Measurements from ENCODE around the gene CAPN14.
"Not testable (repeated sequence)": the region's sequence is repeated elsewhere in the genome, so short reads cannot be mapped to it uniquely, and the experiment has no call there.

Gene CAPN14

DNA sequence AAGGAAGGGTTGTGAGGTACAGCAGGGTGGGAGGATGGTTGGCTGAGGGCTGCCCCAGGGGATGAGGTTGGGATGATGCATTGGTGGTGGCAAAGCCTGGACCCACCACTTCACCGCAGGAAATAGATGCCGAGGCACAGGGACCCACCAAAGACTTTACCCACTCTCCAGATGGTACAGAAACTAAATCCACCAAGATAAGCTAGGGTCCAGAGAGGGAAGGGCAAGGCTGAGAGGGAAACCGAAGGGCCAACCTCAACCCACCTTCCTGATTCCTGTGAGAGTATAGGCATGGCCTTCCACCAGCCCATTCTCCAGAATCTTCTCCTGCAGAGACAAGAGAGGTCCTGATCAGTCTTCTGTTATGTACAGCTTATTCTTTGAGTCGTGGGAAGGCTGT lies 18.1 kb downstream of the CAPN14 start:
- DNase-seq (ENCODE audit: insufficient read length, low spot score) (no peak), FAIRE-seq (no peak)

DNA sequence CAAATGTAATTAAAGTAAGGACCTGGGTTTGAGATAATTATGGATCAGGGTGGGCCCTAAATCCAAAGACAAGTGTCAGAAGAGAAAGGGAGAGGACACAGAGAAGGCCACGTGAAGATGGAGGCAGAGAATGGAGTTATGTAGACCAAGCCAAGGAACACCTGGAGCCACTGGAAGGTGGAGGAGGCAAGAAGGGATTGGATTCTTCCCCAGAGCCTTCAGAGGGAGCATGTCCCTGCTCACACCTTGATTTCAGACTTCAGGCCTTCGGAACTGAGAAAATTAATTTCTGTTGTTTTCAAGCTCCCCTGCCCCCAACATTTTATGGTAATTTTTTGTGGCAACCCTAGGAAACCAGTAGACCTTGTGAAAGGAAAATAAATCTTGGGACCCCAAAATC lies 19.6 kb downstream of the CAPN14 start:
- FAIRE-seq (no peak), DNase-seq (ENCODE audit: insufficient read length, low spot score) (no peak)

DNA sequence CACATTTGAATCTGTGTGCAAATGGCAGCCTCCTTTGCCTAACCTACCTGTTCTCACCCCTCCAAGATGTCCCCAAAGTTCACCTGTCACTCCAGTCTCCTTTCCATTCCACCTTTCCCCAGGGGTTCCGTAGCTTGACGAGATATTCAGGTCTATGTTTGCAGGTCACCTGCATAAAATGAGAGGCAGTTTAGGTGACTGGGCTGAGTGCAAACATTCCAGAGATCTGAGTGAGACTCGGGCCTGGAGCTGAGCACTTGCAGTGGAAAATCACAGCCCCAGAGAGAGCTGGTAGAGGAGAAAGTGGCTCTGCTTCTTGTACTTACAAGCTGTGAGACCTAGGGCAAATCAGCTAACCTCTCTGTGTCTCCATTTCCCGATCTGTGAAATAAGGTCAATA lies 20.1 kb downstream of the CAPN14 start:
- no peak for FAIRE-seq

DNA sequence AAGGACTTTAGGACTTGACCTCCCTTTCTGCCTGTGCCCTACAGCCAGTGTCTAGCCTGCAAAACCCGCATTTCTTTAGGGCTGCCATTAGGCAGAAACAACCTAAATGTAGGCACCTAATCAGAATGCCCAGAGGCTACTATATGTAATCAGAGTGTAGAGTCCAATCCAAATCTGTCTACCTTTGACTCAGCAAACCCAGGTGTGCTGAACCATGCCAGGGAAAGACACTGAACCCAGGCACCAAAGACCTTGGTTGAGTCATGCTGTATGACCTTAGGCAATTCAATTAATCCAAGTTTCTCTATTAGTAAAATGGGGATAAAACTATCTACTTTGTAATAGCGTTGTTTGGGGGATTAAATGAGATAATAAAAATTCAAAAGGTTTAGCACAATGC lies 20.7 kb downstream of the CAPN14 start:
- FAIRE-seq (no peak), DNase-seq (ENCODE audit: insufficient read length, low spot score) (no peak)

More for the DNA sequence above, 20.1 kb downstream of the CAPN14 start:
- DNase-seq (ENCODE audit: insufficient read length, low spot score), result no peak

DNA sequence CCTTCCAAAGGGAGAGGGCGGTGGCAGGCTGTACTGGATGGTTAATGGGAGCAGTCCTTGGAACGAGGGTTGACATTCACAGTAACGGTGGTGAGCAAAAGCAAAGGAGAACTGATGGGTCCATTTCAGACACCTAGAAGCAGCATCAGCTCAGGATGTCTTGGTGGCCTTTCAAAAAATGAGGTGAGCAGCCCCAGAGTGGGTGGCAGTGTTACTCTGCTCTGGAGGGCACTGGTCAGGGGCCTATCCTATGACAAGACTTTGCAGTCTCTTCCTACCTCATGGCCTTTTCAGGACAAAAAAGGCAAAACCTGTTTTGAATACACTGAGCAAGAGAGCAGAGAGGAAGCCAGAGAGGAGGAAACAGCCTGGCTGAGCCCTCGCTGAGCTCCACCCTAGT lies 23.5 kb downstream of the CAPN14 start:
- DNase-seq (ENCODE audit: insufficient read length, low spot score) (no peak), FAIRE-seq (no peak)

DNA sequence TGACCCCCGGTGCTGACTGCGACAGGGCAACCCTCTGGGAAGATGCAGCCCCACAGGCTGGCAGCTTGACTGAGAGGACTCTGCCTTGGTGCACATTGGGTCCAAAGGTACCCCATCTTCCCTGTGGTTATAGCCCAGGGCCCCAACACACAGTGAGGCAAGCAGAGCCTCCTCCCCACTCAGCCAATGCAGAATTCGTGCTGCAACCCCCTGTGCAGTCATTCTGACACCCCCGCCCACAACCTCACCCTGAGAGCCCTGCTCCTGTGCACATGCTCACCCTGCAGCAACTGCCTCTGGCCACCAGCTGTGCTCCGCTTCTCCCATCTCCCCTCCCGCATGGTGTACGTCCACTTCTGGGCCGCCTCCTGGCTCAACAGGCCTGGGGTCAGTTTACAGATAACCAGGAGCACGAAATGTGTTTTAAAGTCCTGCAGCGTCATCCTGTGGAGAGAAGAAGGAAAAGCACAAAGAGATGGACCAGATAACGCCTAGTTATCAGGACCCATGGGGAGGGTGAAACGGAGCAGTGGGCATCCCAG lies 24.4 kb downstream of the CAPN14 start:
- no peak for DNase-seq (ENCODE audit: insufficient read length, low spot score)
- no peak for FAIRE-seq

DNA sequence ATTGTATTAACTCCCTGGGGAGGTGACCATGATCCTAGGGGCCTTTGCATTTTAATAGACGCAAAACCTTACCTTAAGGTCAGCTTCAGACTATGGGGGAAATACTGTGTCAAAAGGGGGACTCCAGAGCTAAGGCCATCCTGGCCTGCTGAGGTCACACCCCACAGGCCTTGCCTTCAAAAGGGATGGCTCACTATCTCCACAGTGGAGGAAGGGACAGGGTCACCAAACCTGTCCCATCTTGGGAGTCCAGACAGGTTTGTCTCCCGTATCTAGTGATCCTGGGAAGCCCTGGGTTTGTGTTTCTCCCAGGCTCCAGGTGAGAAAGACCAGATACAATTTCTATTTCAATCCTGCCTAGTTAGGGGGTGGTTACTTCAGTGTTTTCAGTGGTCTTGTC lies 24.9 kb downstream of the CAPN14 start:
- FAIRE-seq (no peak), DNase-seq (ENCODE audit: insufficient read length, low spot score) (no peak)

DNA sequence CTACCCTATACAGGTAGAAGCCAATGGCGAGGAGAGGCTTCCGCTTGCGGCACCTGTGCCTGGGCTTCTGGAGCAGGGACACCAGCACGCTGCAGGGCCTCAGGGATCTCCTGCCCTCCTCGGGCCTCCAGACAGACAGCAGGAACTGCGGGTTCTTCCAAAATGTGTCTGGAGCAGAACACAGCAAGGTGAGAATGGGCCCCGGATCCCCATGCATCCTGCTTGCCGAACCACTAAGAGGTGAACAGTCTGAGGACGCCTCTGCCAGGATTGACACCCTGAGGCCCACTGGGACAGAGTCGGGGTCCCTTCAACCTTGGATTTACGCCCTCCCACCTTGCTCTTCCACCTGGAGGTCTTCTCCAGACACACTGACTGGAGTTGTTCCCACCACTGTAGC lies 25.4 kb downstream of the CAPN14 start:
- no peak for DNase-seq (ENCODE audit: insufficient read length, low spot score)
- no peak for FAIRE-seq

DNA sequence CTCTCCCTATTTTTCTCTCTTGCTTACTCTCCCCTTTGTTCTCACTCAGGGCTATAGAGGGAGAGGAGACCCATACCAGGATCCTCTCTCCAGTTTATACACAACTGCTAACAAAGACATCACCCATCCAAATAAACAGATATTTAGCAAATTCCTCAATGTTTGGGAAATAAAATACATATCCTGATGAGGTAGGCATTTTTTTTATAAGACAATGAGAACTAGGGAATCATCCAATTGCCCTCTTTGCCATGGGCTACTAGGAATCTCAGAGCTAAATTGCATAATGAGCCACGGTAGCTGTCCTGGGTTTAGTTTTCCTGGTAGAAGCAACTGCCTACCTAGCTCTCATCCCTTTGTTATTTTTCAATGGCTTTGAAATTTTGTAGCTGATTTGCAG lies 27.1 kb downstream of the CAPN14 start:
- FAIRE-seq, result no peak
- DNase-seq (ENCODE audit: insufficient read length, low spot score), result no peak

DNA sequence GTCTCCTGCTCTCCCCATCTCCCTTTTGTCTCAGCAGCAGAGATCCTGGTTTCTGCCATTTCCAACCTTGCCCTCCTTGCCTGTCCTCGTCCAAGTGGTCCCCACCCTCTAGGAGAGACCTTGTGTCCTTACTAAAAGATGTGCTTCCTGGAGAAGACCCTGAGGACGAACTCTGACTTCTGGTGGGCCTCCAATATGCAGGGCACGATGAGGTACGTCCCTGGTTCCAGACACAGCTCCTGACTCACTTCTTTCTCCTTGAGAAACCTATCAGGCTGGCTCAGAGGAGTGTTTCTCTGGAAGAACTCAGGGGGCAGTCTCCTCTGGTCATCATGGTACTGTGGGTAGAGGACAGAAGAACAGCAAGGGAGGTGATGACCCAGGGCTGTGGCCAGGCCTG lies 28.2 kb downstream of the CAPN14 start:
- no peak for DNase-seq (ENCODE audit: insufficient read length, low spot score)
- FAIRE-seq, result no peak

DNA sequence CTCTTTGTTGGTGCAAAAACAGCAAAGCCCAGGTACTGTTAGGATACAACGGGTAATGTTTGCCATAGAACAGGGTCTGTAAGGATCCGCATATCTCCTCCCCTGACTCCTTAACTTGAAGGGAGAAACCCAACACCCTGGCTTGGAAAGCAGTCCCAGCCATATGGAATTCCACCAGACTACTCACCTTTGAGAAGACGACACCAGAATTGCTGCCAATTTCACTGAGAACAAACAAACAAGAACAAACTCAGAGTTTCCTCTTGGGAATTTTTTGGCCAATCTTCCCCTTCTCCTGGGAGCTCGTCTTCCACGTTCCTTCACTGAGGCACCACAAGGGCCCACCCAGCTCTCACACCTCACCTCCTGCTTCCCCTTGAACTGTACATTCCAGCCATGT lies 29.2 kb downstream of the CAPN14 start:
- no peak for FAIRE-seq

DNA sequence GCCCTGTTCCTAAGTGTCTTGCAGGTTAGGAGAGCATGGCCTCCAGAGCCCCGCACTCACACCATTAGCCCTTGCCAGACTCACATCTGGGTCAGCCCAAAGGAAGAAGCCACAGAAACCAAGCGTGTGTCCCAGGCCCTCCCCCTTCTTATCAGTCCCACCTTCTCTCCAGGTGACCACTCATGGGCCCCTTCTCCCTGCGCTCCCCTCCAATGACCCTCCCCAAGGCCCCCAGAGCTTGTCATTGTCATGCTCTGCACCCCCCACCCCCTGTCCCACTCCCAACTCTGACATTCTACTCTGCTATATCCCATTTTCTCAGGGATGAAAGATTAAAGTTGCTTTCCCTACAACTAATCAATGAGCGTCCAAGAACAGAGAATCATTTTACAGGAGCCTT lies 30.1 kb downstream of the CAPN14 start:
- DNase-seq (ENCODE audit: insufficient read length, low spot score) (no peak), FAIRE-seq (no peak)

More for the DNA sequence above, 29.2 kb downstream of the CAPN14 start:
- DNase-seq (ENCODE audit: insufficient read length, low spot score), result no peak

DNA sequence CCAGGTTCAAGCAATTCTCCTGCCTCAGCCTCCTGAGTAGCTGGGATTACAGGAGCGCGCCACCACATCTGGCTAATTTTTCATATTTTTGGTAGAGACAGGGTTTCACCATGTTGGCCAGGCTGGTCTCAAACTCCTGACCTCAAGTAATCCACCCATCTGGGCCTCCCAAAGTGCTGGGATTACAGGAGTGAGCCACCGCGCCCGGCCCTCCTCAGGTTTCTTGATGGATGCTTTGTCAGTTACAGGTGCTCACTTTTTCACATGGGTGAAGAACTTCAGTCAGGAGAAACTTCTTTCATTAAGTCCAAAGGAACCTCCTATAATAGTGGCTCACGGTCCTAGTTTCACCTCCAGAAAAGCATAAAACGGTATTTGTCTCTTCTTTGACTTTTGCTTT lies 33.3 kb downstream of the CAPN14 start:
- not testable (repeated sequence) for FAIRE-seq; DNase-seq (ENCODE audit: insufficient read length, low spot score)

DNA sequence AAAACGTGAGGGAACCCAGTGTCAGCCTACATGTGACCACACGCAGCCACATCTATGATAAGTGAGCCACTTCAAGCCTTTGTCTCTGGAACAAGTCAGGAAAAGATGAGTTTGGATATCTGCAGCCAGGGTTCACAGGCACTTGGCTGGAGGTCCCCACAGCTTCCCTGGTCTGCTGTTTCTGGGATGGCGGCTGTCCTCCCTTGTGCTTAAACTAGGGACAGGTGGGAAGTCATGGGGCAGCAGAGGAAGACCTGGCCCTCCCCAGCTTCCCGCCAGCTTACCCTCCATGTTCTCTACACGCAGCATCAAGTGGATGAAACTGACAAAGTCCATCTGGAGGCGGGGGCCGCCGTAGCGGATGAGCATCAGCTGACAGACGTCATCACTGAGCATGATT lies 40.6 kb downstream of the CAPN14 start:
- no peak for FAIRE-seq
- no peak for DNase-seq (ENCODE audit: insufficient read length, low spot score)

DNA sequence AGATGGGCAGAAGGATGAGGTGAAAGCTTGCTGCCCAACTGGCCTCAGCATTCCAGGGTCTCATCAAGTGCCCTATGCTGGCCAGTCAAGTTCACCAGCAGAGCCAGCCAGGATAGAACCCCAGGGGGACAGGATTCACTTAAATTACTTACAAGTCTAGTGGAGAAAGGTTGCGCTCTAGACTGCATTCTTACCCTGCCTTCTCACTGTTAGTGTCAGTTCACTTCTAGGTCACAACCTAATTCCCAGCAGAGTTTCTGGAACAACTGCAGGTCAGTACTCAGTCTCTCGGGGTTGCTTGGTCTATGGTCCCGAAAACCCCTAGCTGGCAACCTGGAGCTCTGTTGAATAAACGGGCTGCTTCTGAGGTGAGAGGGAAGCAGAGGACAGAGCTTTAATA lies 46.2 kb downstream of the CAPN14 start:
- FAIRE-seq (no peak), DNase-seq (ENCODE audit: insufficient read length, low spot score) (no peak)

DNA sequence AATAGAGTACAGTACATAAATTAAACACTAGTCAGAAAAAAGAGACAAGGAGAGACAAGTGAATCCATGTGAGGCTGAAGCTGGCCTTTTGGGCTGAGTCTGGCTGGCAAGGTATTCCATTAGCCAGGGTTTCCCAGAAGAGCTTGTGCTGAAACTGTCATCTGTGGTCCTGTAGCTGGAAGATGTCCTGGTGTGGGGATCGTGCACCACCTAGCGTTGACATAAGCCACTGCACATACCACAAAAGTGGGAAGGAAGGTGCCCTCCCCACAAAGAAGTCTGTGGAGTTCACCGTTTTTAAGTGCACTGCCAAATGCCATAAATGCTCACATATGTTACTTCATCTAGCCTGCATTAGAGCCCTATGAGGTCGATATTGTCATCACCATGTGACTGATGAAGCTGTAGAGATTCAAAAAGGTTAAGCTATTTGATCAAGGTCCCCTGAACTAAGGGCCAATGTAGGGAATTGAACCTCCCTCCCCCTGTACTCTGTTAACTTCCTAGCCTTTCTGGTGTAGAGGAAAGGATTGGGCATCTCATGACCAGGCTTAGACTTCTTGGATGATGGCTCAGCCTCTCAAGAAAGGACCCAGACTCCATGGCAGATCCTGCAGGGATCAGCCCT lies 47.1 kb downstream of the CAPN14 start:
- FAIRE-seq, result peak; percentile 60

DNA sequence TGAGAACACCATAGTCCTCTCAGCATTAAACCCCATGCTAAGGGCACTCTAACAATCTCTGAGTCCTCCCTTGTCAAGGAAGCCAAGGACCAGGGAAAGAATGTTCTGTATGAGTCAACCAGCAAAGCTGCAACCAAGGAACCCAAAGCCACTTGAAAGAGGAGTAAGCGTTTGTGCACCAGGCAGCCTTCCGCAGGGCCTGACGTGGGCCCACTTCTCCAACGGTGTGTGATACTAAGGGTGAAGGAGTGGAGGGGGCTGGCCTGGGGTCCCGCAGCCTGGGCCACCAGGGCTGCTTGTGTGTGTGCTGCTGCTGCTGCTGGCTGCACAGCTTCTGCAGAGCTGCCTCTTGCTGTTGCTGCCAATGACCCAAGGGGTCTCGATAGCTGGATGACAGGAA lies 49.0 kb downstream of the CAPN14 start:
- FAIRE-seq, result no peak

More for the DNA sequence above, 47.1 kb downstream of the CAPN14 start:
- DNase-seq (ENCODE audit: insufficient read length, low spot score), result peak; percentile 74

DNA sequence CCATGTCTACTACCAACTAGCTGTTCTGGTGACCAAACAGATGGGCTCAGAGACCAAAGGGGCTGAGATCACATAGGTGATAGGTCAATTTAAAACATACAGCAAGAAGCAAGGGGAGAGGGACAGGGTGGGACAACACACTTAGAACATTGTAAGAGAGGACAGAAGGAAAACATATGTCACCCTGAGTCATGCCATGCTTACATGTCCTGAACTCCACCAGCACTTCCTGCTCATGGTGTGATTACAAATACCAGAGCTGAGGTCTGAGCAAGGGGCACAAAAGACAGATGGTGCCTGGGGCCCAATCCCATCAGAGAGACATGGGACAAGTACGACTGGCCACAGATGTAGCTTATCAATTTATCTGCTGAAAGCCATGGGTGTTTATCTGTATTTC lies 50.4 kb downstream of the CAPN14 start:
- FAIRE-seq (no peak), DNase-seq (ENCODE audit: insufficient read length, low spot score) (no peak)

More for the DNA sequence above, 49.0 kb downstream of the CAPN14 start:
- DNase-seq (ENCODE audit: insufficient read length, low spot score), result no peak

DNA sequence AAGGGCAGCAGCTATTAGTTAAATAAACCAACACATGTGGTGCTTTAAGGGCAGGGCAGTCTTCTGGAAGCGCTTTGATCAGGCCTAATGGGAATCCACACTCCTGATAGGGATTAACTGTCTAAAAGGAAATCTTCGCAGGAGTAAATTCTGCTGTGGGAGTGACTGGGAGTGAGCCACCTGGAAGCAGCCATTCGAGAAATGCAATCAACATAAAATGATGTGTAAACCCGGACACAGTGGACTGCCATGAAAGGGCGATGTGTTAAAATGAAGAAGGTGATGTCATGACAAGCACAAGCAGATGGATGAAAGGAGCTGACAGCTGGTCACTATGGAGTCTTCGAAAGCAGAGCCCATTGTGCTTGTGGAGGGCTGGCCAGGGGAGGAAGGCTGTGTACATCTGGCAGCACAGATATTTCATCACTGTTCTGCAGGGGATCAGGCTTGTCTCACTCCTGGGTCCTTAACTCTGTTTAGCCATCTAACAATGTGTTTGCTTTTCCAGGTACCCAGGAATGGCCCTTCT lies 54.2 kb downstream of the CAPN14 start:
- FAIRE-seq (no peak), DNase-seq (ENCODE audit: insufficient read length, low spot score) (no peak)

DNA sequence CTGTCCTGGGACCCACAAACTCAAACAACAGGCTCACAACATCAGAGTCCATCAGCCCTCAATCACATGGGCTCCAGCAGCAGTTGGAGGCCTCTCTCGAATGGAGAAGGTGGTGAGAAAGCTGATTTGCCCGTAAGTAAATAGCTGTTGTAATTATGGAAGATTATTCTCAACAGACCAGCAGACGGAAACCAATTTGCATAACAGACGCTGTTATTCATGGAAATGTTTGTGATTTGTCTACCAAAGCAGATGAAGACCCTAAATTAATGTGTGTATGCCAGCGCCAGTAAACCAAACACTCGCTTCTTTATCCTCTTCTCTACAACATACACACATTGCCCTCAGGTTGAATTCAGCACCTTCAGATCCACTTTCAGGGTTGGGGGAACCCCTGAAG lies 55.7 kb downstream of the CAPN14 start:
- no peak for FAIRE-seq

DNA sequence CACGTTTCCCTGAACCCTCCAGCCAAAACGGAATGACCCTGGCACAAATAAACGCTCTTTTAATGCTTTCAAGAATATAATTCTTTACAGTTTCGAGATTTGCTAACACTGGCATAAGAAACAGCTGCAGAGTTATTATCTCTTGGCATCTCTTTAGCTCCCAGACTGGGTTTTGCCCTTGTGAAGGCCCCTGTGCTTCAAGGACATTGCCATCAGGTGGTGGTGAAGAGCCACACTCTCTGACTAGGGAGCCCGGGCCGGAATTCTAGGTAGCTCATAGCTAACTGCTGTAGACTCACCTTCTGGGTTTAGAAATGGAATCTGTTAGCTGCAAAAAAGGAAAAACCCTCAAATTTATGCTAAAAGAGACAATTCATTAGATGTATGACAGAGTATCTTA lies 65.8 kb downstream of the CAPN14 start:
- no peak for DNase-seq (ENCODE audit: insufficient read length, low spot score)

More for the DNA sequence above, 55.7 kb downstream of the CAPN14 start:
- no peak for DNase-seq (ENCODE audit: insufficient read length, low spot score)

DNA sequence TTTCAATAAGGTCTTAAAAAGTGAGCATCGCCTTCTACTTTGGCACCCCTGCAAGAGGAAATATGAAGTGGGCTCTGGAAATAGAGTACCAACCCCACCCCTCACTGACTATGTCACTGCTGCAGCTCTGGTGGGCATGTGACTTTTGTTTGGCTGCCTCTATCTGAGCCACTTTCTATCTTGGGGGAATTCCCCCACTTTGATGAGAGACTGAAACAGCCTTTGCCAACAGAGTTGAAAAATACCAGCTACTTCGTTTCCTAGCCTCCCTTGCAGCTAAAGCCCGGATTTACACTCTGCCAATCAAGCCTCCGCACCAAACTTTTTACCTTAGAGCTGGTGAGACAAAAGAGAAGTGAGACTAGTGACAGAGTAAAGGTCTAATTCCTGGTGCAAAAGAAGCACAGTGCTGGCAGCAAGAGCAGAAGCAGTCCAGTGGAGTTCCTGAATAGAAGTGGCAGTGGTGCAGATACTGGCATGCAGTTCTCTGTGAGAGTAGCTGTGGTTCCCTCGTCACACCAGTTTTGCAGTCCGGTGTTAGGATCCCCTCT lies 67.1 kb downstream of the CAPN14 start:
- FAIRE-seq (no peak), DNase-seq (ENCODE audit: insufficient read length, low spot score) (no peak)

More for the DNA sequence above, 65.8 kb downstream of the CAPN14 start:
- no peak for FAIRE-seq
